Ureter (tissue), 1 donor: Measurements from ENCODE around the gene PARP4. TPM values are rescaled to one million over a fixed set of nuclear protein-coding genes. Genes with fewer than 3 reads are reported as not detected.
"Not testable (repeated sequence)": the region's sequence is repeated elsewhere in the genome, so short reads cannot be mapped to it uniquely, and the experiment has no call there.

ENCODE experiments used
- DNase-seq: peaks from one replicate; pipeline ENCODE4 v3.0.0-alpha.2; 2020; ENCODE audit warnings: low spot score
- total RNA-seq: library from RNA; stranded (reverse); gene quantifications from one replicate; pipeline ENCODE4 v1.2.4, GENCODE V29; 2023
- donor health status: DM: yes; HTN: yes; CAD: no.

The PARP4 gene
- total RNA-seq, 1 donor from 2014 or later = 85.6 TPM

DNA sequence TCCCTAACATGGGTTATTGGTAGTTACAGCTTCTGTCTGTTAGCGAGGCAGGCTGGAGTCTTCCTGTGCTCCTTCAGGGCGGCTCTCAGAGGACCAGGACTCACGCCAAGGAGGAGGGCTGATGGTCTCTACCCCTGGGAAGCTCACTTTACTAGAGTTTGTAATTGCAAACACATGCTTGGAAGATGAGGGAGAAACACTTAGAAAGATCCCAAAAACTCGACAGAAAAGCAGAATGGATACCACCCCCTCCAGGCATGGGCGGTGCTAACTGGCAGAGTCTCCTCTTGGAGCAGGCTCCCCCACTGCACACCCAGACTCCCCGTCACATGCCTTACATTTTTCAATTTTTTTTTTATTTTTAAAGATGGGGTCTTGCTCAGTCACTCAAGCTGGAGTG, 62.0 kb downstream of the PARP4 start:
- DNase-seq = no peak

DNA sequence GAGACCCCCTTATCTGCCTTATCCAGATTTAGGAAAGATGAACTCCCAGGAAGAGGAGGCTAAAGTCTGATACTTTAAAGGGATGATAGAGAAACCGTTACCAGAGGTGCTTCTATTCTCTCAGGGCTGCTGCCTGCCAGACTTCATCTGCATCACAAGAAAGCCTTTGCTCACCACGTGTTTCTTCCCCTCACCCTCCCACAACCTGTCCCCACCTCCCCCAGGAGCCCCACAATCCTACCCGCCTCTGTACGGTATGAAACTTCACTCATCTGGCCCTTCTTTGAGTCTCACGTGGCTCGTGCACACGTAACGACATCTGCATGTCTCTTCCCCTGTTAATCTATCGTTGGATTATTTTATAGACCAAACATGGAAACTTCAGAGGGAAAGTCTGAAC, 67.7 kb downstream of the PARP4 start:
- not testable (repeated sequence) for DNase-seq

DNA sequence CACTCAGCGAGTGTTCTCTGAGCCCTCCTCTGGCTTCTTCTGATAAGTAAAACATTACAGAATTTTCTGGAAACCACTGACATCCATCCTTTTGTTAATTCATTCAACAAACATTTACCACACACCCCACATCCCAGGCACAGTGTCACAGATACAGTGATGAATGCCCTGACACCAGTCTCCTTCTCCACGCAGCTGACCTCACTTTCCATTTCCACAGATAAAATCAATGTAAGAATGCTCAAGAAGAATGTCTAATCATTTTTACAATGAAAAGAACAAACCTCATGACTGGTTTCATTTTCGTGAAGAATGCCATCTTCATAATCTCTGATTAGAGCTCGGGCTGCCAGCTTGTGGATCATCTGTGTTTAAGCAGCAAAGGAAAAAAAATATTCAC, 69.2 kb downstream of the PARP4 start:
- DNase-seq = no peak

DNA sequence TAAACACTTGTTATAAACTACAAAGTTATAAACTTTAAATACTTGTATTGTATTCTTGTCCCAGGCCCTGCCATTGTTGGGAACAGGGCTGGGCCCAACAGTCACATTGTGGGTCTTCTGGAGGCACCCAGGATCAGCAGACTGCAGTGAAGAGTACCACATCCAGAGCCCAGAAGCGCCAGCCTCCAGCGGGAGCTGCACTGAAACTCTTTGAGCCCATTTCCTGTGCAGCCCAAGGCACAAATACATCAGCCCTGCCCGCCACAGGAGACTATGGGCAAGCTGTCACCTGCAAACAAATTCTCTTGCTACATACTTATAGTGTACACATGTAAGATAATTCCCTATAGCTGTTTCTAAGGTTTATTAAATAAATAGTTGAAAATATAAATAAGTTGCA, 86.5 kb downstream of the PARP4 start:
- not testable (repeated sequence) for DNase-seq

DNA sequence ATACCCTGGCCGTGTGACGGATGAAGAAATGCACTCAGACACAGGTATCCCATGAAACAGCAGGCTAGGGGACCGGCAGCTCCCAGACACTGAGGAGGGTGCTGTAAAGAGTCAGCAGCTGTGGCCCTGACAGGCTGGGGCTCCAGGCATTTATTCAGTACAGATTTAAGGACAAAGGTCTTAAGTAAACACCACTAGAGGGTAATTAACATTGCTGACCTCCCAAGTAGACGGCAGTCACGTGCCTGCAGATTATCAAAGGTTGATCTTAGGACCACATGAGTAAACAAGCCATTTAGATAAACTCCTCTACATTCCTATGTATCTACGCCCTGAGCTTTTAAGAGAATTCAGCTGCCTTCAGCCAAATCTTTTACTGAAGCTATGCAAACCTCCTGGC, 92.9 kb downstream of the PARP4 start:
- DNase-seq = not testable (repeated sequence)

DNA sequence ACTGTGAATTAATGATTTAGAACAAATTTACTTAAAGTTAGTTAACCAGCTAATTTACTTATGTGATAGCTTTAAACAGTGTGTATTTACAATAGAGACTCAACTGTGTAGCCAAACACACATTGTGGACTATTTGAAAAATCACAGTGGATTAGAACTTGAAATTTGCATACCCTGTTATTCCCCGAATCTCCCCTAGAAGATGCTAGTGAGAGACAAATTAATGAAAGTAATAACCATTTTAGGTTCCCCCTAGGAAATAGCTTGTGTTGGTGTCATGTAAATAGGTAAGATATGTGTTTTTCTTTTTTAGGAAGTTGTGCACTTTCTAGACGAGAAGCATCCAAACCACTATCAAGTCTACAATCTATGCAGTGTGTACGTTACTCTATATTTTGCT, 104.7 kb downstream of the PARP4 start:
- DNase-seq = no peak

DNA sequence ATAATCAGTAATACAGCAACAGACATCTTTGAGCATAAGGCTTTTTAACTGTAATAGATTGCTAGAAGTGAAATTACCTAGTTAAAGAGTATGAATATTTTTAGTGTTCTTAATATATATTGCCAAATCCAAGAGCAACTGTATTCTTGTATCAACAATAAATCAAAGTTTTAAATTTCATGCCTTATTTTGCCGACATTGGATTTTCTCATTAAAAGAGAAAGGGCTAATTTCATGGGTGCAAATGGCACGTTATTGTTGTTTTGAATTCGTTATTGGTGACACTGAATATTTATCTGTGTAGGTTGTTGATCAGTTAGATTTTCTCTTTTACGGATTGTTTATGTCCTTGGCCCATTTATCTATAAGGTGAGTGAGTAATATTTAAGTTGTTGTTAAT, 106.1 kb downstream of the PARP4 start:
- DNase-seq = no peak

DNA sequence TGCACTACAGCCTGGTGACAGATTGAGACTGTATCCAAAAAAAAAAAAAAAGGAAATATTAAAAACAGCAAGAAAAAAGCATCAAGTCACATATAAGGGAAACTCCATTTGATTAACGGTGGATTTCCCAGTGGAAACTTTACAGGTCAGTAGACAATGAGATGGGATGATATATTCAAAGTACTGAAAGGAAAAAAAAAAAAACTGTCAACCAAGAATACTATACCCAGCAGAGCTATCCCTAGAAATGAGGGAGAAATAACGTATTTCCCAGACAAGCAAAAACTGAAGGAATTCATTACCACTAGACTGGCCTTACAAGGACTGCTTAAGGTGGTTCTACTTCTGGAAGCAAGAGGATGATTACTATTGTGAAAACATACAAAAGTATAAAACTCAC, 115.8 kb downstream of the PARP4 start:
- no peak for DNase-seq

DNA sequence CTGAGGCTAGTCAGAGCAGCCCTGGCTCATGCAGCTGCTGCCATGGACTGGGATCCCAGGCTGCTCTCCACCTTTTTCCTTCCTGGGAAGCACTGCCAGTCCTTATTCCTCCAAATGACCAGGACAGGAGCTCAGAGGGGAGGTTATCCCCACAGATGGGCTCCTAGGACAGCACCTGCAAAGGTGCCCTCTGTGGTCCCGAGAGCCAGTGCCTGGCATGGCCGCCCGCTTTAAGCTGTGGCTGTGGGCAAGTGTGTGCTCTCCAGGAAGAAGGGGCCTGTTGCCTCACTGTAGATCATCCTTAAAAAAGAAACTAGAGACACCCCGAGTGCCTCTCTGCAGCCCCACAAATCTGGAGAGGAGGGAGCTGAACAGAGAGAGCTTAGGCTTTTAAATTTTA, 119.6 kb downstream of the PARP4 start:
- no peak for DNase-seq

DNA sequence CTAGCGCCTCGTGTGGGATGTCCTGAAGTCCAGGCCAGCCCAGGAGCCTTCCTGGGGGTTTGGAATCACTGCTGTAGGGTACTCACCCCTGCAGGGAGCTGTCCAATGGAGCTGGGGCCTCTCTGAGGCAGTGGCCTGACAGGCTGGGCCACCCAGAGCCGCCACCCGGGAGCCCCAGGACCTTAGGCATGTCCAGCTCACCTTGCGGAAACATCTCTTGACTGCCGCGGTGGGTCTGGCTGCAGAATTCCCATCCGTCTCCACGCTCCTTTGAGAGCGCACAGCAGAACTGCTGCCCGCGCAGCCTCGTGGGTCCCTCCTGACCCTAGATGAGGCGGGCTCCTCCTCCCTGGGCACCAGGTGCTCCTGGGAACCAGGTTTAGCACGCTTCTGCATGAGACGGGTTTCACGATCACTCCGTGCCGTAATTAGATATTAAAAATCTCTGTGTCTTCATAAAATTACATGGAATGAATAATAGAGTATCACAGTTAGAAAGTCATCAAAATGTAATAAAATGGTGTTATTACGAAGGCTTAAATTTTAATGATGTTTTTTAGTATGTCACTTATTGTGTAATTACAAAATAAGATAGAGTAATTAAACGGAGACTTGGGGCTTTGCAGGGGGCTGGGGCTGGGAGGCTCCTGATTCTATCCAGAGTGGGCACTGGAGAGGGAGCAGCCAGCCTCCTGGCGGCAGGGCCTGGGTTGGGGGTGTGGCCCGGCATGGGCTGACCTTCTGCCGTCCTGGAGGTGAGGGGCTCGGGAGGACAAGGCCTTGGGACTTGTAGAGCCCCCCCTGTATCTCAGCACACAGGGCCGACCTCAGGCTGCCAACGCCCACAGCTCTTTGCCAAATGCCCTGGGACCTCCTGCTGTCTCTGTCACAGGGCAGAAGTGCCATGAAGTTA, 120.6 kb downstream of the PARP4 start:
- not testable (repeated sequence) for DNase-seq

DNA sequence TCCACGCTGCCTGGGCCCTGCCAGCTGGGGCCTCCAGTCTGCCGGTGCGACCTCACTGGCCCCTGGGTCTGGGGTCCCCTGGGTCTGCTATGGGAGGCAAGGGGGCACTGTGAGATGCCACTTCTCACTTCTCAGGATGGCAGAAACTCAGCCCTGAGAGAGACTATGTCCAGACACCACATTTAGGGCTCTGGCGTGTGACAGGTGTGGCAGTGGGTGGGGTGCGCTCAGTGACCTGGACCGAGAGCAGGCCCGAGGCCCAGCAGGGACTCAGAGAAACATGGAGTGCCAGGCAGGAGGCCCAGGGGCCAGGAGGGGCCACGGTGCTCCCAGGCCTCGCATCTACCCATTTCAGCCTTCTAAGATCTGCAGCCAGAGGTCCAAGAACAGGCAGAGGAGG, 121.8 kb downstream of the PARP4 start:
- not testable (repeated sequence) for DNase-seq

DNA sequence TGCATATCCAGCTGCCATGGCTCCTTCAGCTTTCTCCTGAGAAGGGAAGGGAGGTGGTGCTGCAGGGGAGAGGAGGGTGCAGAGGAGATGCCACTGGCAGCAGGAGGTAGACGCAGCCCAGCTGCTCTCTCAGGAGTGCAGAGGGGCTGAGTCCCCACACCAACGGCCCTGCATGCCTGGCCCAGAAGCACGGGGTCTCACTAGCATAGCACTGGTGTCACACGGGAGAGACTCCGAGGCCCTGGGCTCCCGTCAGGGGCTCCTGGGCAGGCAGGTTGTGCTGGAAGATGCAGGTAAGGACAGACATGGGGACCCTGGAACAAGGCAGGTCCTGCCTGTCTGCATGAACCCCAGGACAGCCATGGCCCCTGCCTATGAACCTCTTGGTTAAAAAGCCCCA, 123.1 kb downstream of the PARP4 start:
- DNase-seq = no peak

DNA sequence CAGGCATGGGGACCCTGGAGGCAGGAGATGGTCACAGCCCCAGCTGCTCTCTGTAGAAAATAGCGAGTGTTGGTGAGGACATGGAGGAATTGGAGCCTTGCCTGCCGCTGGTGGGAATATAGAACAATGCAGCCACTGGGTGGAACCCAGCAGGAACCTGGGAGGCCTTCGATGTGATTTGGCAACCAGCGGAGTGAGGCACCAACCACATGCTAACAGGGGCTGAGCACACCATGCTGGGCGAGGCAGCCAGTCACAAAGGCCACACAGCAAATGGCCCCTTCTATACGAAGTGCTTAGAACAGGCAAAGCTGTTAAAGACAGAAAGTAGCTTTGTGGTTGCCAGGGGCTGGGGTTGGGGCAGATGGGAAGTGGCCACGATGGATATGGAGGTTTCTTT, 123.8 kb downstream of the PARP4 start:
- DNase-seq = not testable (repeated sequence)

DNA sequence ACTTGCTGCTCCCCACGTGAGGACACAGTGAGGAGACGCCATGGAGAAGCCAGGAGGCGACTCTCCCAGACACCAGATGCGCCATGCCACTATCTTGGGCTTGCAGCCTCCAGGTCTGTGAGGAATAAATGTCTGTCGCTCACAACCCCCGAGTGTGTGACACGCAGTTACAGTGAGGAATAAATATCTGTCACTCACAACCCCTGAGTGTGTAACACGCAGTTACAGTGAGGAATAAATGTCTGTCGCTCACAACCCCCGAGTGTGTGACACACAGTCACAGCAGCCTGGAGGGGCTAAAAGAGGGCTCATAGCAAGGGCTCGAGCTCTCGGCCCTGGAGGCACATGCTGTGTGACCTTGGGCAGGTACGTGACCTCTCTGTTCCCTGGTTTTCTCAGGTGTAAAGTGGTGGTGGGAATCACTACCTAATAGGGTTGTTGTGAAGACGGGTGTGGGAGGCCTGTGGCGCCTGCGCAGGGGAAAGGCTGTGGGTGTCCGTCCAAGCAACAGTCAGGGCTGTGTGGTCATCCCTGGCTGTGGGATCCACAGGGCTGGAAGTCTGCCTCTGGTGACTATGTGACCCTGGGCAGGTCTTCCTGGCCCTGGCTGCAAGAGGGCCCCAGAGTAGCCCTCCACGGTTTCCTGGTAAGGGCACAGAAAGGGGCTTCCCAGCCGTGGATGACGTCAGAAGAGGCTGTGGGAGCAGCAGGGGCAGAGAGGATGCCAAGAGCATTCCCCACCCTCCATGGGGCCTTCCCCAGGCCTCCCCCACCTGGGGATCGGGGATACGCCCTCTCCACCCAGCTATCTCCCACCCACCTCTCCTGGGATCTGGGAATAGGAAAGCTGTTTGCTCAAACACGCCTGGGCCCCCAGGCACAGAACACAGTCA, 125.5 kb downstream of the PARP4 start:
- DNase-seq = no peak

DNA sequence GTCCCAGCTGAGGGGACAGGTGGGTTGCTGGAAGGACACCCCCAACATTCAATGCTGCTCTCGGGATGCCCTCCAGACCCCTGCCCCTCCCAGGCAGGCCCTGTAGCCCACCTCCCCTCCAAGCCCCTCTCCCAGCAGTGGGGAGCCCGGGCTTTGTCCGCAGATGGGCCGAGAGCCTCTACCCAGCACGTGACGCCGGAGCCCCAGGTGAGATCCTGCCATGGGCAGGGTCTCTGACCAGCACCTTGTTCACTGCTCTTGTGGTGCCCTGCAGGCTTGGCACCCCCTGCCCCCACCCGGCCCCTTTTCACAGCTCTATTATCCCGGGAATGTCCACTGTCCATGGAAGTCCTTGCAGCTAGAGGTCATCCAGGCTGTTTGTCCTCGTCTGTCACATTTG, 126.7 kb downstream of the PARP4 start:
- DNase-seq = no peak

DNA sequence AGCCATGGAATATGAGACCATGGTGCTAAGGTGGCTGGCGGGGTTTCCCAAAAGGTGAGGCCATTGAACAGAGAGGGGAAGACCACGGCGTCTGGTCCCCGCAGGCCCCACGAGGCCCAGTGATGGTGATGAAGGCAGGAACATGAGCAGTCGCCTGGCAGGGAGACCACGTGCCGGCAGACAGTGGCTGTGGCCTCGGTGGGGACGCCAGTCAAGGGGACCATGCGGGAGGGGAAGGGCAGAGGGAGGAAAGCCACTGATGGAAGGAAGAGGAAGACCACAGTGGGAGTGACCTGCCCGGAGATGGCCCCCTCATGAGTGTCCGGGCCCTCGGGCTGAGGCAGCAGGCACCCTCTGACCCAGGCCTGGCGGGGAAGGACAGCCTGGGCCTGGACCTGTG, 127.6 kb downstream of the PARP4 start:
- not testable (repeated sequence) for DNase-seq

DNA sequence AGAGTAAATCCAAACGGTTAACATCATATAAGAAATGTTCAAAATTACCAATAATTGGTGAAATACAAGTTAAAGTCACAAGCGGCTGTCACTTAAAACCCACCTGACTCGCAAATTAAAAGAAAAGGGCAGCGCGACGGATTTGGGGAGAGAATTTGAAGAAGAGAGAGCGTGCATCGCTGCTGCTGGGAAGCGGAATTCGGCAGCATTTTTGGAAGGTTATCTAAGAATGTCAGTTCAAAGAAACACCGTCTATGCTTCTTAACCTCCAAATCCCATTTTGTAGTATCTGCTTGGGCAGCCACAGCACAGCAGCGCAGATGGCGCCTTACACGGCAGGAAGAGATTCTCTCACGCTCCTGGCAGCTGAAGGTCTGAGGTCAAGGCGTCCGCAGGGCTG, 128.5 kb downstream of the PARP4 start:
- not testable (repeated sequence) for DNase-seq

DNA sequence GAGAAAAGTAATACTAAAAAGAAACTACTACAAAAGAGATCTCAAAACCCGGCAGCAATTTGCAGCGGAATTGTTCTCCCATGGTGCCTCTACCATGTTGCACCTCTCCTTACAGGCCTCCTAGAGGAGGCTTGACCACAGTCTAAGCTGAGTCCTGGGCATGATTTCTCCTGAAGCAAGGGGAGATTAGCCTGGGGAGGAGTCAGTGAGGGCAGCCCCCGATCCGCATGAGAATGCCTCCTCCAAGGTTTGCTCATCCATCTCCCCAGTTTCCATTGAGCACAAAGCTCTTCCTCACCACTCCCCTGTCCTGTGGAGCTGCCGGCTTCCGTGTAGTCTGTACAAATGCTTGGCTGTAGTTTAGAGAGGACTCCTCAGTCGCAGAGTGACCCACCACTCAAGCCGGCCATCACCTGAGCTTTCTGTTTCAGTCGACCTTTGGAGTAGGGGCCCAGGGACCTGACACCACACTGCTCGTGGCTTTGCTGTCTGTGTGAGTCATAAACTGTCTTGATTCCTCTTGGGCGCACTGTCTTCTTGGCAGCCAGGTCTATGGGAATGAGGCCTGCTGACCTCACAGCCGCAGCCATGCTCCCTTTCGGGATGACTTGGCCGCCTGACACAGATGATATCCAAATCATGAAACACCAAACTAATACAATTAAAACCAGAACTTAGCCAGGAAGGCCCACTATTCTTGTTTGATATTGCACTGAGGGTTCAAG, 130.9 kb downstream of the PARP4 start:
- no peak for DNase-seq

DNA sequence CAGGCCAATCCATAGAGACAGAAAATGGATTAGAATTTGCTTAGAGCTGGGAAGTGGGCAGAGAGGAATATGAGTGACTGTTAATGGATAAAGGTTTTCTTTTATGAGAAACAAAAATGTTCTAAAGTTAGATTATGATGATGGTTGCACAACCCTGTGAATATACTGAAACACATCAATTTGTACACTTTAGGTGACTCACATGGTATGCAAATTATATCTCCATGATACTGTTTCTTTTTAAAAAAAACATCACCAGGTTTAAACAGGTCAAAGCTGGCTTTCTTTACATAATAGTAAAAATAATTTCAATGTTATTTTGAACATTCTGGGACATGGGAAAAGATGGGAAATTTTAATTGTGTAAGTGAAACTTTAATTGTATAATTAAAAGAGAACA, 131.7 kb downstream of the PARP4 start:
- not testable (repeated sequence) for DNase-seq

DNA sequence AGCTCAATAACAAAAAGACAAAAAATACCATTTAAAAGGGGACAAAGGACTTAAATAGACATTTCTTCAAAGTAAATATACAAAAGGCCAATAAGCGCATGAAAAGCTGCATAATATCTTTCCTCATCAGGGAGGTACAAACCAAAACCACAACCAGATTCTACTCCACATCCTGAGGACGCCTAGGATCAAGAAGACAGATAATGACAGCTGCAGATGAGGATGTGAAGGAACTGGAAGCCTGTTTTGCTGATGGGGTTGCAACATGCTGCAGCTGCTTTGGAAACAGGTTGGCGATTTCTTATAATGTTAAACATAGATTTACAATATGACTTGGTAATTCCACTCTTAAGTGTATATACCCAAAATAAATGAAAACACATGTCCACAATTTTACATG, 132.4 kb downstream of the PARP4 start:
- DNase-seq = not testable (repeated sequence)

DNA sequence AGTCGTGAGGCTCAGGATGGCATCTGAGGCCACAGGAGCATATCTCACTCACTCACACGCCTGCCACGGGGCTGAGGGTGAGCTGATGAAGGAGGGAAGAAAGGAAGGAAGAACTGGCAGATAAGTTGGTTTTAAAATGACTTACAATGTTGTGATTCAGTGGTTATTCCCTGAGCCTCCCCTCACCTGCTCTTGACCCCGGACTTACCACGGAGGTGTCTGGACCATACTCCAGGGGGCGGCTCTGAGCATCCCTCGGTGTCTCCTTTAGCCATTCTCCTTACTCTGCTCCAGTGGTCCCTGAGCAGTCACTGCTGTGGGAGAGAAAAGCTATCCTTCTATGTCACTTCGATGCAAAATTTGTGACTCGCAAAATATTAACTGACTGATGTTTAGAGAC, 141.3 kb downstream of the PARP4 start:
- not testable (repeated sequence) for DNase-seq
